ENCODE results near the gene PTPN2.
"Not testable (repeated sequence)": the region's sequence is repeated elsewhere in the genome, so short reads cannot be mapped to it uniquely, and the experiment has no call there.

The PTPN2 gene

GRCh38 chr18:12890964-12891363 lies 6.9 kb upstream of the PTPN2 start:
- no peak for DNase-seq

- peak; percentile 36 for DNase-seq
Observed at GRCh38 chr18:12886498-12887126, 2.6 kb upstream of the PTPN2 start.

- DNase-seq: no peak
Observed at GRCh38 chr18:12885500-12885899, 1.5 kb upstream of the PTPN2 start.

- no peak for DNase-seq
Observed at GRCh38 chr18:12884406-12885323, 628 bp upstream of the PTPN2 start.

- no peak for DNase-seq
Observed at GRCh38 chr18:12883372-12883683, 709 bp downstream of the PTPN2 start.

GRCh38 chr18:12882453-12883371 lies 1.3 kb downstream of the PTPN2 start:
- DNase-seq: no peak

- DNase-seq: no peak
Observed at GRCh38 chr18:12880541-12880910, 3.5 kb downstream of the PTPN2 start.

- DNase-seq: peak; percentile 19
Observed at GRCh38 chr18:12879840-12880540, 4.0 kb downstream of the PTPN2 start.

- DNase-seq: not testable (repeated sequence)
Observed at GRCh38 chr18:12874992-12875391, 9.0 kb downstream of the PTPN2 start.

- not testable (repeated sequence) for DNase-seq
Observed at GRCh38 chr18:12873961-12874567, 10.0 kb downstream of the PTPN2 start.

GRCh38 chr18:12872408-12872807 lies 11.6 kb downstream of the PTPN2 start:
- DNase-seq: no peak

GRCh38 chr18:12868576-12868975 lies 15.5 kb downstream of the PTPN2 start:
- DNase-seq: no peak

GRCh38 chr18:12867441-12868123 lies 16.5 kb downstream of the PTPN2 start:
- DNase-seq: no peak

GRCh38 chr18:12863687-12864216 lies 20.3 kb downstream of the PTPN2 start:
- DNase-seq: no peak

GRCh38 chr18:12862874-12863482 lies 21.1 kb downstream of the PTPN2 start:
- DNase-seq: no peak

GRCh38 chr18:12862467-12862866 lies 21.6 kb downstream of the PTPN2 start:
- DNase-seq: no peak

GRCh38 chr18:12861637-12862036 lies 22.4 kb downstream of the PTPN2 start:
- no peak for DNase-seq

- no peak for DNase-seq
Observed at GRCh38 chr18:12860530-12860929, 23.5 kb downstream of the PTPN2 start.

GRCh38 chr18:12858991-12859390 lies 25.0 kb downstream of the PTPN2 start:
- no peak for DNase-seq

GRCh38 chr18:12857991-12858544 lies 26.0 kb downstream of the PTPN2 start:
- DNase-seq: no peak
